HG03571 (cell line): ENCODE results near the gene SGTA.
"Not testable (repeated sequence)": the region's sequence is repeated elsewhere in the genome, so short reads cannot be mapped to it uniquely, and the experiment has no call there.

Source experiments
- ATAC-seq: cut with Tn5 transposase; IDR thresholded peaks from one replicate; pipeline ENCODE4 v1.9.1; 2021; ENCODE audit not compliant: unreplicated experiment

The SGTA gene, protein sequence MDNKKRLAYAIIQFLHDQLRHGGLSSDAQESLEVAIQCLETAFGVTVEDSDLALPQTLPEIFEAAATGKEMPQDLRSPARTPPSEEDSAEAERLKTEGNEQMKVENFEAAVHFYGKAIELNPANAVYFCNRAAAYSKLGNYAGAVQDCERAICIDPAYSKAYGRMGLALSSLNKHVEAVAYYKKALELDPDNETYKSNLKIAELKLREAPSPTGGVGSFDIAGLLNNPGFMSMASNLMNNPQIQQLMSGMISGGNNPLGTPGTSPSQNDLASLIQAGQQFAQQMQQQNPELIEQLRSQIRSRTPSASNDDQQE

DNA sequence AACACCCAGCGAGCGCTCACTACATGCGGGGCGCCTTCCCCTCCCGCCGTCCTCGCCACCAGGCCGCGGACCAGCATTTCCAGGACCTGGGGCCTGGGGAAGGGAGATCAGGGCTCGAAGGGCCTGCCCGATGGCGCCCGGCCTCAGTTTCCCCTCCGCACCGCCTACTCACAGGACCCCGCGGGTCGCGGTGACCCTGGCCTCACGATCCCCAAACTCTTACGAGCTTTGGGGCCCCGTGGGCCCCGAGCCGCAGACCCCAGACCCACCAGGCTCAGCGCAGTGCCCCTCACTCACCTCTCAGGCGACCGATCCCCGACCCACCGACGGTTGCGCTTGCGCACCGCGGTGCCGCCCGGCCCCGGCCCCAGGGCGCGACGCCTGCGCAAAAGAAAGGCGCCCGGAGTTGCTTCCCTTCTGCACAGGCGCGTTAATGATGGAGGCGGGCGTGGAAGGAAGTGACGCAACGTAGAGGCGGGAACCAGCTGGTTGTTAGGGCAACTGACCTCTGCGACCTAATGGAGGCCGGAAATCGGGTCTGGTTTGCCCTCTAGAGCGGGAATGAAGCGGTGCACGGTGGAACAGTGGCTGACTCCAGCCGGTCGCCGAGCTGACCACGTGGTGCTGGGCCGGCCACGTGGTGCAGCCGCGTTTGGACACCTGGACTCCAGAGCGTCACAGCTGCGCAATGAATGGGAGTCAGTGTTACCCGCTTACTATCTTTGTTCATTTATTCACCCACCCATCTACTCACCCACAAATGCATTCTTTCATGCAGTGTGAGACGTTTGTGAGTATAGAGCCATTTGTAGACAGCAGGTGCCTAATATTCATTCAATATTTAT is at the start of gene SGTA:
SGTA (minus strand) TSS at position 338 of the 845 bp plus-strand sequence. CDS start 14,205 bp downstream, outside the sequence.
- ATAC-seq, result peak; percentile 61

DNA sequence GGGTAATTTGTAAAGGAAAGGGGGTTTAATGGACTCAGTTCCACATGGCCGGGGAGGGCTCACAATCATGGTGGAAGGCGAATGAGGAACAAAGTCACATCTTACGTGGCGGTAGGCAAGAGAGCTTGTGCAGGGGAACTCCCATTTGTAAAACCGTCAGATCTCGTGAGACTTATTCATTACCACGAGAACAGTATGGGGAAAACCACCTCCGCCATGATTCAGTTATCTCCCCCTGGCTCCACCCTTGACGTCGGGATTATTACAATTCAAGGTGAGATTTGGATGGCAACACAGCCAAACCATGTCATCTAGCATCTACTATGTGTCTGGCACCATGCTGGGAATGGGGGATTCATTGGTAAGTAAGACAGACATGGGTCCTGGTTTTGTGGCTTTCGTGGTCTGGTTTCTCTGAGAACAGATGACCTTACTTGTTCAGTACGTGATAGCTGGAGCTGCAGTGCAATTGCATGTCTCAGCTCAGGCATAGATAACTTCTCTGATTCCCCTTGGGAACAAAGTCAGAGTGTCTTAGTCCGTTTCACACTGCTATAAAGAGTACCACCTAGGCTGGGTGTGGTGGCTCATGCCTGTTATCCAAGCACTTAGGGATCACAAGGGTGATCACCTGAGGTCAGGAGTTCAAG is 44.9 kb upstream of the SGTA start:
- no peak for ATAC-seq

DNA sequence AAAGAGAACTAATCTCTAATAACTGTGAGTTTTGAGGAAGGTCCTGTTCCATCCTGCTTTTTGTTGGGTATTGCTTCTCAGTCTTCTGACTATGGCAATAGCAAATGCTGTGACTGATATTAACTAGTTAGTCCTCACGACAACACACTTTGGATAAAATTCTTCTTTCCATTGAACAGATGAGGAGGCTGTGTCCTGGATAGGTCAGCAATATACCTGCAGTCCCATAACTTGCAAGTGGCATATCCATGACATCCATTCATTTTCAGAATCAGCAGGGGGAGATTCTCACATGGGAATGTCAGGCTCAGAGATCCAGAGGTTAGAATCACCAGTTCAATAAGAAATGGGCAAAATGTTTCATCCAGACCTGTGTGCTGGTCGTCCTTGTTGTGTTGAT is 43.9 kb upstream of the SGTA start:
- no peak for ATAC-seq

DNA sequence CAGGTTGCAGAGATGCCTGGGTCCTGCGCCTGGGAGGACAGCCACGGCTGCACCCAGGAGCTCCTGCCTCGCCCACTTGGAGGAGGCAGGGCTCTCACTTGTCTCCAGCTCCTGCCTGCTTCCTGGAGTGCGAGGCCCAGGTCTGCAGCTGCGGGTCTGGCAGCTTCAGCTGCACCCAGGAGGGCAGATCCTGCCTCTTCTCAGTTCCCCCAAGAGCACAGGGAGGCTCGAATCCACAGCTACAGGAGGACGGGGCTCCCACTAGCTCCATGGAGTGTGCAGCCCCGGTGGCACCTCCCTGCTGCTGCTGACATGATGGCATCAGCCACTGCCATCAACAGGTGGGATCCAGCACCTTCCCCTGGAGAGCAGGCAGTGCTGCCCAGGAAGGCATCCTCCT is 41.1 kb upstream of the SGTA start:
- no peak for ATAC-seq

DNA sequence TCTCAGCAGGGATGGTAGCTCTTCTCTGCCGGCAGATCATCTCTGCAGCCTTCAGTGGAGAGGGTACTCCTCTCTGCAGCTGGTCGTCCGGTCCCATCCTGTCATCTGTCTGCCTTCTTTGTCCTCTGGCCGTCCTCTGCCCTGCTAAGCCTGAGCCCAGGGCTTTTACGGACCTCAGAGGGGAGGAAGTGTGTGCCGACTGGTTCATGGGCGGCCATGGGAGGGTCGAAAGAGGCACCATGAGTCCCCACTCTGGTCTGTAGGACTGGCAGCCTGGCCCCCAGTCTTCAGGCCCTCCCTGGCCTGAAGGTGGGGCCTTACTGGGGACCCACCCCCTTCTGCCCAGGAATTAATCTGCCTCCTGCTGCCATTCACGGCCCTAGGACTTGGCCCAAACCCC is 40.6 kb upstream of the SGTA start:
- ATAC-seq, result no peak

DNA sequence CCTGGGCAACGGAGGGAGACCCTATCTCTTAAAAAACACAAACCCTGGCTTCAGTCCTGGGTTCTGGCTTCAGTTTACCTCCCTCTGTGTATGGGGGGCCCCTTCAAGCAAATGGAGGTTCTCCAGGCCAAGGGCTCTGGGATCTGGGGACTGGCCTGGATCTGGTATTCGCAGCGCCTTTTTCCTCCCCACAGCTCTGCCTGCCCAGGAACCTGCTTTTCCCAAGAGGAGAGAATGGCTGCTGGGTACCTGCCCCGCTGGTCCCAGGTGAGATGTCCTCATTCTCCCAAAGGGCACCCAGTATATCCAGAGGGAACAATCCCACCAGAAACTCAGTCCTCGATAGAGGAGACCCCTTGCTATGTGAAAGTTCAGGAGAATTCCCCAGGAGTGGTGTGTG is 39.8 kb upstream of the SGTA start:
- no peak for ATAC-seq

DNA sequence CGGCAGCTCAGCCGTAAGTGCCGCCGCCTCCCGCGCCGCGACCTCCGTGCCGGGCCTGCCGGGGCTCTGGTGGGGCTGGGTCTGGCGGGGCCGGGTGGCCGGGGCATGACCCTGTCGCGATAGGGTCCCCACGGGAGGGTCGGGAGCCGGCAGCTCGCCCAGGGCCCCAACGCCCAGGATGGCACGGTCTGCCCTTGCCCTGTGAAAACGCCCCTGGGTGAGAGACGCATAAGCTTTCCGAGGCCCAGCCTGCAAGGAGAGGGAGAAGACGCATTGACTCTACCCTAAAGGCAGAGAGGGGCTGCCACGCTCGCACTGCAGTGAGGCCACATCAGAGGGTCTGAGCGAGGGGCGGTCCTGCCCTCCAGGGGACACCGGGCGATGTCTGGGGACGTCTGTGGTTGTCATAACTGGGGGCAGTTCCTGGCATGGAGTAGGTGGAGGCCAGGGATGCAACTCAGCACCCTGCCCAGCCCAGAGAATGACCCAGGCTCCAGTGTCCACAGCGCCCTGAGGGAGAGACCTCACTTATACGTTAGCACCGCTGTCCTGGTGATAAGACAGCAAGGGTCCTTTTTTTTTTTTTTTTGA is 37.1 kb upstream of the SGTA start:
- ATAC-seq, result no peak

DNA sequence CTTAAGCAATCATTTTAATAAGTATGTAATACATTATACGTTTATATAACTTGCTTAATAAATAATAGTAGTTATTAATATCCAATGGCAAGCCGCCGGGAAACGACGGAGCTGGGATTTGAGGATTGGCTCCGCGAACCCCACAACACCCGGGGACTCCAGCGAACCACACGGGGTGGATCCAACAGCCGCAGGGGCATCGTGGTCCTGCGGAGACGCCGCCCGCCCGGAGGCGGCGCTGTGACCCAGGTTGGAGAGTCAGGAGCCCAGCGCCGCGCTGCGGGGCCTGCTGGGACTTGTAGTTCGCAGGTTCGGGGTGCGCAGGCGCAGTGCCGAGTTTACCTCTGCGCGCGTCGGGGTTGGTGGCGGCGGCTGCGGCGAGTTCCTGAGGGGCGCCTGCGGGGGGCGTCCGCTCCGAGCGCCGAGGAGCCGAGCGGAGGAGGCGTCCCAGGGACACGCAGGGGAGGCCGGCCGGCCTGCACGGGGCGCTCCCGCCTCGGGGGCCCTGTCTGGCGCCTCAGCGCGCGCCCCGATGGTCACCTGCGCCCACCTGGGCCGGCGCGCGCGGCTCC is 36.6 kb upstream of the SGTA start, which contains the start of gene ZNF554:
ZNF554 (plus strand) TSS at position 329 of the 572 bp plus-strand sequence; CDS start at position 533, 204 bp downstream.
- peak; percentile 72 for ATAC-seq

DNA sequence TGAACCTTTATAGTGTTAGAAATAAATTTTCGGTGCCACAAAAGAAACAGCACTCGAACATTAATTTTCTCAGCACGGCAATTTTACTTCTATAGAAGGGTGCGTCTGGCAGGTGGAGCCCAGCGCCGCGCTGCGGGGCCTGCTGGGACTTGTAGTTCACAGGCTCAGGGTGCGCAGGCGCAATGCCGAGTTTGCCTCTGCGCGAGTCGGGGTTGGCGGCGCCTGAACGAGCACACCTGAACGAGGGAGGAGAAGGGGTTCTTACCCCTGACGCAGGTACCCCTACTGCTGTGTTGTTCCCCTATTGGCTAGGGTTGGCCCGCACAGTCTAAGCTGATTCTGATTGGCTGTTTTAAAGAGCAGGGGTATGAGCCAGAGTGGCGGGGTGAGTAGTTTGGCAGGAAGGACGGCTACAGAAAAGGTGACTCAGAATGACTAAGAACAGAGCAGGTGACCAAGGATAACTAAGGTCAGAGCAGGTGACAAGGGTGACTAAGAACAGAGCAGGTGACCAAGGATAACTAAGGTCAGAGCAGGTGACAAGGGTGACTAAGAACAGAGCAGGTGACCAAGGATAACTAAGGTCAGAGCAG is 34.3 kb upstream of the SGTA start:
- ATAC-seq, result not testable (repeated sequence)

DNA sequence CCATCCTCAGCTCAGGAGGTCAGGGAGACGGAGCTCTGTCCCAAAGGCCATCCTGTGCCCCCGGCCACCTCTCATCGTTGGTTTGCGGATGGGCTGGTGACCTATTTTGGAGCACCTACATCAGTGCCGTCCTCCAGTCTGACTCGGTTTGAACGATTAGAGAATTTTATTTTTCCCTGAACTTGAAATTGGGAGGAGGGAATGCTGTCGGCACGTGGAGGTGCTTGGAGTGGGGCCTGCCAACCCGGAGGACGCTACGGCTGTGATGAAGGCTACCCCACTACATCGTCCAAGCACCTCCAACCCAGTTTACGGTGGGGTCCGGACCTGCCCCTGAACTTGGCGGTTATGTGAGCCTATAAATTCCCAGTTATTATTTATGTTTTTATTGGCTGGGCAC is 33.6 kb upstream of the SGTA start:
- ATAC-seq, result no peak

DNA sequence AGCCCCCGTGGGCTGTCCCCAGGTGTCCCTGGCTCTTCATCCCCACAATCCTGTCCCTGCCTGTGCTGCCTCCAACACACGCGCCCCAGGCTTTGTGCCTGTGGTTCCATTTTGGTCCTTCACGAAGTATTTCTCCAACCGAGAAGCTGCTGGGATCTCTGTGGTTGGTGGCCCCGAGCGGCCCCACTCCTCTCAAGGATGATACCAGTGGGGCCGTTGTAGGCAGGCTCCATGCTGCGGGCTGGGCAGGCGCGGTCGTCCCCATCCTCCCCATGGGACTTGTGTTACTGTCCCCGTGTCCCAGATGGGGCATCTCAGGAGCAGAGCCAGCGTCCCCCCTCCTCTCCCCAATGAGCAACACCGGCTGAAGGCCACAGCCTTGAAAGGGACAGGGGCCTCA is 32.9 kb upstream of the SGTA start:
- ATAC-seq, result no peak

DNA sequence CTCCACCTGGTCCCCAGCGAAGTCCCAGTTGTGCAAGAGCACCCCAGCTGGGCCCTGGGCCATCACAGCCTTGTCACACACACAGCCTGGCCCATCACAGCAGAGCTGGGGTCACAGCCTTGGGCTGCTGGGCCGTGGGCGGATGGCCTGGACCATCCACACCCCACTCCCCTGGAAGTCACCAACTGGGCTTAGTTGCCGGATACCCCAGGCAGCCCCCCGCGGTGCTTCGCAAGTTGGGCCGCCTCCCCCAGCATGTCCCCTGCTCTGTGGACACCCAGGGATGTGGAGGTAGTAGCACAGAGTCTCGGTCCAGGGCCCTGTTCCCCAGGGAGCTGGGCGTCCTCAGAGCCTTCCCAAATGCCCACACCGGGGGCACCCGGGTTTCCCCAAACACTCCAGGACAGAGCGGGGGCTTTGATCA is 32.1 kb upstream of the SGTA start:
- ATAC-seq, result no peak

DNA sequence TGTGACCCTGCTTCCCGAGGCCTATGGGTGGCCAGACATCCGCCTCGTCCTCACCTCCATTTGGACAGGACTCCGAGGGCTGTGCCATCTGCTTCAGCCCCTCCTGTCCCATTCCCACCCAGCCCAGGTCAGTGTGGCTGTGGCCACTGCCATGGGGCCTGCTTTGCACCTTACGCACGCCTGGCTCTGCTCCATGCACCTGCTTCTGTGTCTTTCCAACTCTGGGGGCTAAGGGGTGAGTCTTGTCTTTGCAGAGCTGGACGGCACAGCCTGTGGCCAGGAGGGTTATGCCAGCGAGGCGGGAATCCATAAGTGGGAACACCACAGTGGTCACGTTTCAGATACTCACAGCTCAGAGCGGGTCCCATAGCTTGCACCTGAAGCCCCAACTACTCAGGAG is 31.4 kb upstream of the SGTA start:
- ATAC-seq, result no peak

DNA sequence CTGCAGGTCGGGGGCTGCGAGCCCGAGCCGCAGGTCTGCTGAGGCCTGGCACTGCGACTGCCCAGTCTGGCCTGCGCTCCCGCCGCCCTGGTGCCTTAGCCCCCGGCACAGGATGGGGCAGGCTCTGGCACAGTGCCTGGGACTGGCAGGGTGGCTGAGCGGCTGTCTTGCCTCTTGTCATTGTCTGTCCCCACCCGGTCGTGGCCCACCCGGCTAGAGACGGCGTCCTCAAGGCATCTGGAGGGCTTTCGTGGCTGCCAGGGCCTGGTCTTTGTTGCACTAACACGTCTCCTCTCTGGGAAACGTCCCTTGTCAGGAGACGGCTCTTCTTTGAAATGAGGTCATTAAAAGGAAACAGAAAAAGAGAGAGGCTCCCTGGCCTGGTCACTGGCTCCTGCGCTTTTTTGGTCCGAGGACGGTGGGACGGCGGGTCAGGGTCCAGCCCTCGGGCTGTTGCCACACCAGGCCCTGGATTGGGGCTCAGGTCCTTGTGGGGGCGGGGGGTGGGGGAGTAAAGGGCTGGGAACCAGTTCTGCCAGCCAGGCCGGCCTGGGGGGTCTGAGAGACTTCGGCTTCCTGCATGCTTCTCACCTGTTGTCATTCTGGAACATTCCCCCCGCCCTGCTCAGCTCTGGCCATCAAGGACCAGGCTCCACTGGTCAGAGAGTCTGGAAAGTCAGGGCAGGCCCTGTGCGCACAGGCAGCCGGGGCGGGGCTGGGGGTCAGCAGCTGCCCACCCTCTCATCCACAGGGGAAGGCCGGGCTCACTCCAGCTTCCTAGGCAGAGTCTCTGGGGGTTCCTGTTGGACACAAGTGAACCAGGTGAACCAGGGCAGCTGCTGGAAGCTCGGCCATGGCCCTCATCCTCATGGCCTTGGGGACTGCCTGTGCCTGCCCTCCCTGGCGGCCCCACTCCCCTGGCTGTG is 30.4 kb upstream of the SGTA start:
- ATAC-seq, result no peak

DNA sequence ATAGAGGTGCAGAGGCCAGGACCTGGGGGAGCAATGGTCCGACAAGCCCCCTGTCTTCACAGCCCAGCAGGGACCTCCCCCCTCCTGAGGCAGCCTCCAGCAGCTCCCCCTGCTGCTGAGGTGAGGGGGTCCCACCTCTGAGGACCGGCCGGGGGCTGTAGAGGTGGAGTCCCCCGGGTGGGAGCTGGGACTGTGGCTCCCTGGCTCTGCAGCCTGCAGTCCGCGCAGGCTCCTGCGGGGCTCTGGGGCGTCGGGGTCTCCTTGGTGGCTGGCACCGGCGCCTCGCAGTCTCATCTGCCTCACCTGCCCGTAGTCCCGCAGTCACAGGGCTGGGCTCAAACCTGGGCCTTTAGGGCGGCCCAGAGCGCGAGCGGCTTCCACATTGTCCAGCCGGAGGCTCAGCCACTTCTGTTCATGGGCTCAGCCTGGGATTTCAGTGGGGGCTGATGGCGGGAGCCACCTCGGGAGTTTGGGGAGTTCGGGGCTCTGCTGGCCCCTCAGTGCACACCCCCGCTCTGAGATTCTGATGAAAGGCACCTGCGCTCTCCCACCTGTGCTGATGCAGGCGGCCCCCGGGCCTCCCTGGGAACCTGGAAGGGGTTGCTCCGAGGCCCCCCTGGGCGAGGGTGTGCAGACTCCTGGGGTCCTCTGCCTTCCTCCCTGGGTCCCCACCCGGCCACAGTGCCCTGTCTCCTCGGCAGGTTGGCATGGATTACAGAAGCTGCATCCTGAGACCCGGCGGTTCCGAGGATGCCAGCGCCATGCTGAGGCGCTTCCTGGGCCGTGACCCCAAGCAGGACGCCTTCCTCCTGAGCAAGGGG is 29.6 kb upstream of the SGTA start:
- ATAC-seq, result no peak

DNA sequence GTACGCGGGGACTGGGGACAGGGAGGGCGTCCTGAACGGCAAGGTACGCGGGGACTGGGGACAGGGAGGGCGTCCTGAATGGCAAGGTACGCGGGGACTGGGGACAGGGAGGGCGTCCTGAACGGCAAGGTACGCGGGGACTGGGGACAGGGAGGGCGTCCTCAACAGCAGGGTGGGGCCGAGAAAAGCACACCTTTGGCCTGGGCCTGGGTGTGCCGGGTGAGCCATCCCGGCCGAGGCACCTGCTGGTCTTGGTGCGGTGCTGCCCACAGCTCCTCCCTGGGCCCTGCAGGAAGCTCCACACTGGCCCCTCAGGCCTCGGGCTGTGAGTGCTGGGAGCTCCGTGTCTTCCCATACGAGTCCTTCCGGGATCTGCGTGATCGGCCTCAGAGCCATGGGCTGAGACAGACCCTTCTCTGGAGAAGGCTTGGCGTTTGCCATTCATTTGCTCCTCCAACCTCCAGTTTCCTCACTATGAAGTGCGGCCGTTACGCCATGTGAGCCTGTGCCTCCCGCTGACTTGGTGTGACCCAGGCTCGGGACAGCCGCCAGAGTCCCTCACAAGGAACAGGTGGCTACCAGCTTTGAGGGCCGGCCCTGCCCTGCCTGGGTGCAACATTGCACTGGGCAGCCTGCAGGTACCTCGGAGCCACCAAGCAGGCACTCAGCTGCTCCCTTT is 28.8 kb upstream of the SGTA start:
- no peak for ATAC-seq

DNA sequence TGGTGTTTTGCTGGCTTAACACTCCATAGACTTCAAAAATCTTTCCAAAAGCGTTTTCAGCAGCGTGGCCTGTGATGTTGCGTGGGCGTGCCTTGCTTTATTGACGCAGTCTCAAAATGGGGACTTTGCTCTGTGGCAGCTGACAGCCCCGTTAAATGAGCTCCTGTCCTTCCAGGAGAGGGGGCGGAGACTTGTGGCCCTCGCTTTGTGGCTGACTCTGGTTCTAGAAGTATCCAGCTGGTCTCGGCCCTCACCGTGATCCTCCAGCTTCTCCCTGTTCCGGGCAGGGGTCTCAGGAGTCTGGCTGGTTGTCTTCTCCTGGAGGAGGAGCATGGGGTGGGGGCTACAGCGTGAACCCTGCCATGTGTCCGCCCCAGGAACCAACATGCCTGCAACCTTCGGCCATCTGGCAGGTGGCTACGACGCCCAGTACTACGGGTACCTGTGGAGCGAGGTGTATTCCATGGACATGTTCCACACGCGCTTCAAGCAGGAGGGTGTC is 28.2 kb upstream of the SGTA start:
- no peak for ATAC-seq
